SK-N-SH (cell line): ENCODE measurements around the gene OR52D1. TPM values are rescaled to one million over a fixed set of nuclear protein-coding genes. Genes with fewer than 3 reads are reported as not detected.

Source experiments
- CTCF ChIA-PET: fragments of 300-600, 350-600 bp; formaldehyde crosslinking; extraction: SDS; loops from one replicate; lab custom pipeline; 2021; lab: Yijun Ruan, JAX
- POLR2A ChIA-PET: fragments of 350-600 bp; sonication (Branson Sonifier 250); formaldehyde crosslinking; extraction: SDS; loops from one replicate; lab custom pipeline; 2020; ENCODE audit warnings: antibody characterized with exemption, inconsistent platforms; lab: Yijun Ruan, JAX
- DNase-seq: peaks from one replicate; pipeline ENCODE4 v3.0.0; 2012
- H2AFZ ChIP-seq: fragments of 200-600 bp; sonication (generic); 2 replicates; pipeline ENCODE4 v1.8.1; 2016; ENCODE audit warnings: antibody characterized with exemption, mild to moderate bottlenecking, low read depth
- H3F3A ChIP-seq: fragments of 200-600 bp; sonication (generic); replicated peaks from 2 replicates; pipeline ENCODE3; 2016; ENCODE audit warnings: antibody characterized with exemption, mild to moderate bottlenecking; ENCODE audit not compliant: insufficient read depth
- H3K27ac ChIP-seq, 2 experiments: fragments of 200-500 bp in 1 of 2; fragments of 200-600 bp in 1 of 2; sonication (Bioruptor generic) in 1 of 2; sonication (generic), shearing (Covaris generic) in 1 of 2; 2 replicates each; pipeline versions ENCODE4 v1.5.1 to v1.6.1; 2014 to 2016; ENCODE audit warnings: low read depth in 2 of 2, inconsistent platforms in 1 of 2, low read length in 1 of 2, mild to moderate bottlenecking in 1 of 2, mixed read lengths in 1 of 2
- H3K27me3 ChIP-seq: fragments of 200-600 bp; sonication (generic), shearing (Covaris generic); 2 replicates; pipeline ENCODE4 v1.6.1; 2016; ENCODE audit warnings: mixed run types; ENCODE audit not compliant: insufficient read depth
- H3K36me3 ChIP-seq, 2 experiments: fragments of 200-500 bp in 1 of 2; fragments of 200-600 bp in 1 of 2; sonication (Bioruptor generic) in 1 of 2; sonication (generic) in 1 of 2; replicated peaks in 1 of 2; 2 replicates each; pipeline versions ENCODE3 to v1.5.1; 2014 to 2016; ENCODE audit warnings: low read length in 1 of 2, mild to moderate bottlenecking in 1 of 2; ENCODE audit not compliant: insufficient read depth in 2 of 2, control insufficient read depth in 1 of 2
- H3K4me1 ChIP-seq, 2 experiments: fragments of 200-500 bp in 1 of 2; fragments of 200-600 bp in 1 of 2; sonication (Bioruptor generic) in 1 of 2; sonication (generic), shearing (Covaris generic) in 1 of 2; 2 replicates each; pipeline versions ENCODE4 v1.5.1 to v1.6.1; 2014 to 2016; ENCODE audit warnings: low read depth in 1 of 2, low read length in 1 of 2, mixed run types in 1 of 2; ENCODE audit not compliant: insufficient read depth in 2 of 2, control insufficient read depth in 1 of 2
- H3K4me2 ChIP-seq: fragments of 200-600 bp; sonication (generic), shearing (Covaris generic); 2 replicates; pipeline ENCODE4 v1.6.1; 2017; ENCODE audit warnings: mixed run types
- H3K4me3 ChIP-seq, 2 experiments: fragments of 200-500 bp in 1 of 2; fragments of 200-600 bp in 1 of 2; sonication (Bioruptor generic) in 1 of 2; sonication (generic), shearing (Covaris generic) in 1 of 2; 2 replicates each; pipeline versions ENCODE4 v1.5.1 to v1.8.1; 2014 to 2016; ENCODE audit warnings: low read depth in 2 of 2, inconsistent platforms in 1 of 2, low read length in 1 of 2, mild to moderate bottlenecking in 1 of 2, mixed read lengths in 1 of 2, moderate library complexity in 1 of 2
- H3K79me2 ChIP-seq: fragments of 200-600 bp; sonication (generic); 2 replicates; pipeline ENCODE4 v1.8.1; 2017; ENCODE audit warnings: mild to moderate bottlenecking; ENCODE audit not compliant: insufficient read depth
- H3K9ac ChIP-seq: fragments of 200-600 bp; sonication (generic); 2 replicates; pipeline ENCODE4 v1.6.1; 2017; ENCODE audit warnings: mixed run types
- H3K9me2 ChIP-seq: fragments of 200-600 bp; sonication (generic); 2 replicates; pipeline ENCODE4 v1.6.1; 2017; ENCODE audit warnings: mixed run types
- H3K9me3 ChIP-seq: fragments of 200-600 bp; sonication (generic); 2 replicates; pipeline ENCODE4 v1.6.1; 2017; ENCODE audit warnings: mixed run types, mild to moderate bottlenecking, moderate library complexity
- H4K20me1 ChIP-seq: fragments of 200-600 bp; sonication (generic); 2 replicates; pipeline ENCODE4 v1.6.1; 2017; ENCODE audit warnings: mild to moderate bottlenecking, mixed run types; ENCODE audit not compliant: insufficient read depth
- CTCF ChIP-seq: fragments of 200-600 bp; sonication (generic); IDR thresholded peaks from 2 replicates; pipeline ENCODE4 v1.6.1; 2017; ENCODE audit warnings: antibody characterized with exemption, mild to moderate bottlenecking, moderate library complexity
- EZH2phosphoT487 ChIP-seq: fragments of 200-600 bp; sonication (generic); IDR thresholded peaks from 2 replicates; pipeline ENCODE4 v1.6.1; 2017; ENCODE audit warnings: low read depth, mixed run types, mild to moderate bottlenecking, antibody characterized with exemption, moderate library complexity, borderline replicate concordance
- FOSL2 ChIP-seq: IDR thresholded peaks from 2 replicates; pipeline ENCODE4 v1.4.0; 2012; ENCODE audit warnings: low read depth, mild to moderate bottlenecking, moderate library complexity, borderline replicate concordance
- FOXJ3 ChIP-seq: sonication (generic); formaldehyde crosslinking; IDR thresholded peaks from 2 replicates; pipeline ENCODE4 v1.5.1; 2020; ENCODE audit warnings: mild to moderate bottlenecking, missing genetic modification reagents
- JUND ChIP-seq: IDR thresholded peaks from 2 replicates; pipeline ENCODE4 v1.4.0; 2012
- MAX ChIP-seq: IDR thresholded peaks from 2 replicates; pipeline ENCODE4 v1.4.0; 2012; ENCODE audit warnings: low read depth
- MEF2A ChIP-seq: IDR thresholded peaks from 2 replicates; pipeline ENCODE4 v1.4.0; 2012; ENCODE audit warnings: low read depth, borderline replicate concordance
- NRF1 ChIP-seq: IDR thresholded peaks from 2 replicates; pipeline ENCODE4 v1.6.1; 2012; ENCODE audit warnings: low read depth, mild to moderate bottlenecking, low read length
- PBX3 ChIP-seq: IDR thresholded peaks from 2 replicates; pipeline ENCODE4; 2012
- POLR2AphosphoS5 ChIP-seq: IDR thresholded peaks from 2 replicates; pipeline ENCODE4 v1.6.1; 2012; ENCODE audit warnings: low read depth, low read length
- RAD21 ChIP-seq: IDR thresholded peaks from 2 replicates; pipeline ENCODE4 v1.6.1; 2012; ENCODE audit warnings: mild to moderate bottlenecking, low read length
- RCOR1 ChIP-seq: fragments of 150-350 bp; IDR thresholded peaks from 2 replicates; pipeline ENCODE4 v1.6.1; 2017; ENCODE audit warnings: antibody characterized with exemption, low read length
- RFX5 ChIP-seq: IDR thresholded peaks from 2 replicates; pipeline ENCODE4 v1.6.1; 2012; ENCODE audit warnings: mild to moderate bottlenecking, improper control_type of control experiment, low read length
- RXRA ChIP-seq: IDR thresholded peaks from 2 replicates; pipeline ENCODE4 v1.4.0; 2012; ENCODE audit warnings: low read depth, mild to moderate bottlenecking, borderline replicate concordance
- SIN3A ChIP-seq: IDR thresholded peaks from 2 replicates; pipeline ENCODE4 v1.6.1; 2012; ENCODE audit warnings: low read depth, mild to moderate bottlenecking, low read length, moderate library complexity, borderline replicate concordance
- SMC3 ChIP-seq: IDR thresholded peaks from 2 replicates; pipeline ENCODE4 v1.6.1; 2012; ENCODE audit warnings: low read depth, low read length, improper control_type of control experiment
- TAF1 ChIP-seq: IDR thresholded peaks from 2 replicates; pipeline ENCODE4 v1.6.1; 2012; ENCODE audit warnings: low read depth, mild to moderate bottlenecking, low read length, moderate library complexity, borderline replicate concordance
- TCF12 ChIP-seq: IDR thresholded peaks from 2 replicates; pipeline ENCODE4 v1.4.0; 2012
- USF1 ChIP-seq: IDR thresholded peaks from 2 replicates; pipeline ENCODE4 v1.4.0; 2012; ENCODE audit warnings: low read depth, borderline replicate concordance
- USF2 ChIP-seq: fragments of 150-350 bp; IDR thresholded peaks from 2 replicates; pipeline ENCODE4 v1.6.1; 2017; ENCODE audit warnings: antibody characterized with exemption, low read length, low read depth, borderline replicate concordance
- WGBS: methylation state at CpG from one replicate; pipeline ENCODE4 v1.1.6; 2017; ENCODE audit warnings: low lambda C conversion rate; 5-methylcytosine and 5-hydroxymethylcytosine counted together
- polyA plus RNA-seq, 3 experiments: library from polyadenylated mRNA; depleted of rRNA; stranded (reverse); fragments of >200 nt; gene quantifications; 2 replicates each; pipeline ENCODE4 v1.2.3, GENCODE V29; 2012

OR52D1 gene
- polyA plus RNA-seq, 1 of the 3 experiments (the other 2 are of a cell fraction), result not detected

- Histone ChIP-seq H3K9me3 (no peaks in the 10 kb centered on the region), H3K27me3 (no peaks in the 10 kb centered on the region), H3F3A (no peaks in the 10 kb centered on the region), H3K4me3 (no peak overlapping the region), H3K9ac (no peak overlapping the region), H3K9me2 (no peaks in the 10 kb centered on the region), H3K36me3 (no peaks in the 10 kb centered on the region), H2AFZ (no peak overlapping the region), H3K4me2 (no peak overlapping the region), H3K79me2 (no peaks in the 10 kb centered on the region), H3K27ac (no peak overlapping the region), H3K4me1 (no peaks in the 10 kb centered on the region; a peak in 1 of 4 replicates), H4K20me1 (no peaks in the 10 kb centered on the region)
- no peak for TF ChIP-seq RFX5
- no peak for TF ChIP-seq SMC3
- no peak for TF ChIP-seq POLR2AphosphoS5
- TF ChIP-seq MAX, result no peak
- TF ChIP-seq JUND, result no peak
- TF ChIP-seq CTCF, result no peak
- no peak for TF ChIP-seq PBX3
- TF ChIP-seq SIN3A, result no peak
- no peak for TF ChIP-seq FOXJ3 (CRISPR knock-in tag)
- no peak for TF ChIP-seq MEF2A
- TF ChIP-seq TAF1, result no peak
- no peak for TF ChIP-seq EZH2phosphoT487
- TF ChIP-seq RCOR1, result no peak
- TF ChIP-seq NRF1, result no peak
- ChIA-PET POLR2A (no interaction called here), CTCF (no interaction called here)
- 36% methylated on average over 7 of the region's 8 CpGs for WGBS
- DNase-seq, result no peak
Observed at GRCh38 chr11:5508605-5509004, 20.1 kb downstream of the OR52D1 start.

GRCh38 chr11:5509803-5510202 lies 21.3 kb downstream of the OR52D1 start, which contains the start of gene UBQLN3:
Gene UBQLN3, minus strand, starts transcription at chr11:5509957. Its CDS starts 399 bp downstream, at chr11:5509558.
- CTCF ChIA-PET, result no interaction called here
- Histone ChIP-seq H3K9ac (no peak within 1 kb of the TSS), H3K4me1 (no peaks in the 10 kb centered on the region; a peak in 1 of 4 replicates), H3K9me2 (no peaks in the 10 kb centered on the region), H3K4me3 (no peak within 1 kb of the TSS), H3K9me3 (no peaks in the 10 kb centered on the region), H3K27ac (no peak within 1 kb of the TSS), H4K20me1 (no peaks in the 10 kb centered on the region), H3F3A (no peaks in the 10 kb centered on the region), H3K79me2 (no peaks in the 10 kb centered on the region), H3K27me3 (no peaks in the 10 kb centered on the region), H3K36me3 (no peaks in the 10 kb centered on the region), H3K4me2 (no peak within 1 kb of the TSS), H2AFZ (no peak within 1 kb of the TSS)
- TF ChIP-seq RAD21 (no peak), USF2 (no peak), RXRA (no peak), RCOR1 (no peak), TCF12 (no peak), FOSL2 (no peak), FOXJ3 (CRISPR knock-in tag) (no peak), USF1 (no peak), POLR2AphosphoS5 (no peak), PBX3 (no peak), TAF1 (no peak)
- POLR2A ChIA-PET, result no interaction called here
- no peak for DNase-seq
- 10% methylated on average over 2 of the region's 4 CpGs for WGBS
